ENCODE results near the gene NFATC1.
A peak's percentile ranks its signal among the peaks of the same experiment; 100 is the strongest.

The NFATC1 gene

DNA sequence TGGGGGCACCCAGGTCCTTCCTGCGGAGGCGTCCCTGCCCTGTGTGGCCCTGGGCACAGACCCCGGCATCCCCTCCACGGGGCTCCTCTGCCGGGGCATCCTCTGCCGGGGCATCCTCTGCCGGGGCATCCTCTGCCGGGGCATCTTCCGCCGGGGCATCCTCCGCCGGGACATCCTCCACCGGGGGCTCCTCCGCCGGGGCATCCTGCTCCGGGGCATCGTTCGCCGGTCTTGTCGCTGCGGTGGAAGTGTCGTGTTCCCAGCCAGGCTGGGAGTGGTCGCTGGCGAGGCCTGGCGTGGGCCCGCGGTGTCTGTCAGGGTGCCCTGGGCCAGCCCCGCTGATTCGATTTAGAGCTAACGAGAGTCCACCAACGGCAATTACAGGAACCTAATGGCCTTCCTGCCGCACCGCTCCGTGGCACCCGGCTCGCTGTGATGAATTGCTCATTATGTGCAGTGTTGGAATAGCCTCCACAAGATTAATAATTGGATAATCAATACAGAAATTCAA lies 115.1 kb downstream of the NFATC1 start:
- DNase-seq, result peak; percentile 7

DNA sequence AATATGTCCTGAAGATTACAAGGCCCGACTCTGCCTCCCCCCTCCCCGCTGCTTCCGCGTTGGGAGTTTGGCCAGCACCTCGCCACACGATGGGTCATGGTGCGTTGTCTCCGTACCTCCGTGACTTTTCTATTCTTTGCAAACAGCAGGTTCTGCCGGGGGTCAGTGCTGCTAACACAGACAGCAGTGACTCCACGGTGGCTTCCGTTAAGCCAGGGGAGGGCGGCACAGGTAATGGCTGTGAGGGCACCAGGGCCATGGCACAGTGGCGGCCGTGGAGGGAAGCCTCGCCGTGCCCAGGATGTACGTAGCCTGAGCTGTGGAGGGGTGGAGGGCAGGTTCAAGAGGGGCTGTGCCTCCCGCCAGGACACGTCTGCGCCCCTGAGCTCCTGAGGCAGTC lies 115.5 kb downstream of the NFATC1 start:
- DNase-seq, result no peak

DNA sequence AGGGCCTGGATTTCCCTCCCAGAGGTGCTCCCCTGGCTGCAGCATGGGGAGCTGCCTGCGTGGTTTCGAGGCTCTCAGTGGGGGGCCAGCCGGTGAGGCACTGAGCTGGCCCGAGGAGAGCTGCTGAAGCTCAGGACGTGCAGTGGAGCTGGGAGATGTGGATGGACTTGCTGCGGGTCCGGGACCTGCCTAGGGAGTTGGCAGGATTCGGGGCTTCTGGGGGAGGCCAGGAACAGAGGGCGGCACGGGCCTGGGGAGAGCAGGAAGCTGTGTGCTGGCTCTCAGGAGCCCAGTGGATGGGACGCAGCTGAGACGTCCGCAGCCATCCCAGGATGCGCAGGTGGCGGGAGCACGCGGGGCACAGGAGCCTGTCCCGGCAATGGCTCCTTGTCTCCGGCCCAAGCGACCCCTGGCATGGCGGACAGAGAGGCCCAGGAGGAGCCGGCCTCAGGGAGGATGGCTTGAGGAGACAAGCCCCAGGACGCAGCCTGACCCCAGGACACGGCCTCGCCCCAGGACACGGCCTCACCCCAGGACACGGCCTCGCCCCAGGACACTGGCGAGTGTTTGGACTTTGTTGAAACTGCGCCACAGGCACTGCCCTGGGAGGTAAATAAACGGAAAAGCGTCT lies 116.1 kb downstream of the NFATC1 start:
- peak; percentile 19 for DNase-seq

DNA sequence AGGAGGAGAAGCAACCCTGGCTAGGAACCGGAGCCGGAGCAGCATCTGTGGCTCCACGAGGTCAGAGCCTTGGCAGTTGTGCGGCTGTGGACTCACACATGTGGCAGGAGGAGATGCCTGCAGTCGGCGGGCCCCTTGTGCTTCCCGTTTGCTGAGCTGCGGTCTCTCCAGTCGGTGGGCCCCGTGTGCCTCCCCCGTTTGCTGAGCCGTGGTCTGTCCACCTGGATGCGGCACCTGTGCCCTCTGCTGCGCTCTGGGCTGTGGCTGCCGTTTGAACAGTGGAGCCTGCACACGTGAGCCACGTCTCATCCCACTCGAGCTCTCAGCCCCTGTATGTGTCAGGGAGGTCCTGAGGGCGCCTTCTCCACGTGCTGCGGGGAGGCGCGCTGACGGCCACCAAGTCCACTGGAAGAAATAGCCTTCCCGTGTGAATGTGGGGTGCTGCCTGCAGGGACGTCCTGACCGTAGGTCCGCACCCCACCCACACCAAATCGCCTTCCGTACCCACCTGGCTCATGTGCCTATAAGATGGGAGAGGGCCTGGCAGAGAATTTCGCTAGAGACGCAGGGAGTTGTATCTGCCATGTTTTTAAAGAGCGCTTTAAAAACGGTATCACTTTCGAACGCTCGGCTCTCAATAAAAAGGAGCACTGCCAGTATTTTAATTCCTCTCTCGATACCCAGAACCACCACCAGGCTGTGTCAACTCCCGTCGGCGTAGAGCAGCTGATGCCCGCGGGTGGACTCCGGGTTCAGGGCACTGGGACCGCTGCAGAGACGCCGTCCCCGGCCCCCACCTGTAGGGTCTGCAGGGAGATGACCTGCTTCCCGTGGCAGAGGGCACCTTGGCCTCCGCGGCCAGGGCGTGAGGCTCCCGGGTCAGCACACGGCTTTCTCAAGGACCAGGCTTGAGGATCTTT lies 117.0 kb downstream of the NFATC1 start:
- DNase-seq, result peak; percentile 11

DNA sequence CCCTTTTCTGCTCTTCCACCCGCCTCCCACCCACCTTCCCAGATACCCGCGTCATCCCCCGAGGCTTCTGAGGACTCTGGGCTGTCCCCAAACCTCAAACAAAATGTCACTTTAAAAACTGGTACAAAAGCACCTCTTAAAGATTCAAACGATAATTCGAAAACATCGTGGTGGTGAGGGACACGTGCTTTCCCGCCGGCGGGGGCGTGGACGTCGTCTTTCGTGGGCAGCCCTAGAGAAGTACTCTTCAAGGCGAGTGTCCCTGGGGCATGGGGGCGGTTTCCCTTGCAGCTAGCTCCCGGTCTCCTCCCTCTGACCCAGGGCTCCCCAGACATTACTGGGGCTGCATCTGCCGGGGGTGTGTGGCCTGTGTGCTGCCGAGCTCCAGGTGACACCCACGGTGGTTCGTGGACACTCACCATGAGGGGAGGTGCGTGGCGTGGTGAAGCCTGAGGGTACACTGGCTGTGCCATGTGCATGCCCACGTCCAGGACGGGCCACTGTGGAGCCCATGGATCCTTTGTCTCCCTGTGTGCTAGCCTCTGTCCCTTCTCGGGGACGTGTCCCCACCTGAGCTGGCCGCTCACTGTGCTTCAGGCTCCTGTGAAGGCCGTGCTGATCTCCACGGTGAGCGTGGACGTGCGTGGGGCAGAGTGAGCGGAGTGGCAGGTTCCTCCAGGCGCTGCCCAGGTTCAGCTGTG lies 117.8 kb downstream of the NFATC1 start:
- DNase-seq, result peak; percentile 16

DNA sequence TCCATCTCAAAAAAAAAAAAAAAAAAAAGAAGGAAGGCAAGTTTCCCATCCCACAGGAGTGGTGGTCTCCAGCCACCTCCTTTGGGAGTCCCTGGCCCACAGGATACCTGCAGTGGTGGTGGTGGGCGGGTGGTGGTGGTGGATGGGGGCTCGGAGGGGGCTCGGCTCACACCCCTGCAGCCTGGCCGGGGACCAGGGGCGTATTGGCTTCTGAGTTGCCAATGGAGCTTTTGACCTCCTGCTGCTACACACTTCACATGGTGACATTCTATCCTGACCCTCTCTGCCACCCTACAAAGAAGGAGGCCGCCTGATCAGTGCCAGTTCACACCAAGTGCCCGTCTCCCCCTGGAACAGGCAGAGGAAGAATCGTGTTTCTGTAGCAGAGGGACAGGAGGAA lies 119.6 kb downstream of the NFATC1 start:
- DNase-seq, result peak; percentile 18

DNA sequence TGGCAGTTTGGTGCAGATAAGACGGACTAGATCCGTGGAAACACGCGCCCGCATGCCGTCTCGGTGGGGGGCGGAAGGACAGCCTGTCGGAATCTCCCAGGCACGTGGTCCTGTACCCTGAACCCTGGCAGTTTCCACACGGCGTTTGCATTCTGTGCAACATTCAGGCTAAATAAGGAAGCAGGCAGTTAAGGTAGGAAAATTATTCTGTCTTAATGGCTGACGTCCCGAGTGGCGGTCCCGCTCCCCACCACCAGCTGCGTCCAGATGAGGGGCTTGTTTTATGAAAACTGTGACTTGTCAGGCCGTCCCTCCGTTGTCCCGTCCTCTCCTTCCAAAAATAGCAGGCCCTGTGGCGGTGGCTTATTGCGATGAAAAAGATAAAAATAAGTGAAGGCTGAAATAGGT lies 120.2 kb downstream of the NFATC1 start:
- DNase-seq, result peak; percentile 29

DNA sequence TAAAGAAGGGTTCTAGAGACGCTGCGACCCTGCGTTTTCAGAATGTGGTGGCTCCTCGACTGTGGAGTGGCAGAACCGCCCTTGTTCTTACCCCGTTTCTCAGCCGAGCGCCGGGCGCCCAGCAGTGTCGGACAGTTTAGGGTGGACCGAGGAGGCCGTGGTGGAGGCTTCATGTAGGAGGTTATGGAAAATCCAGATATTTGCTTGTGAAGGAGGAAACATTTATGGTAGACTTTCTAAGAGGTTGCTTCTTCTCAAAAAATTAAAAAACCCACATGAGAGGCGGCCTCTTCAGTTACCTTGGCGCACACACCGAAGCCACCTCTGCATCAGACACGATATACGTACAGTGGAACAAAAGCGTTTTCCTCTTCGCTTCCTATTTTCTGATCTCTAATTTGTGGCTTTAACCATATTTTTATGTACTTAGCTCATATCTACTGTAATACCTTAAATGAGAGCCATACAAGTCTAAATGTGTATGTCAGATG lies 120.8 kb downstream of the NFATC1 start:
- peak; percentile 24 for DNase-seq

DNA sequence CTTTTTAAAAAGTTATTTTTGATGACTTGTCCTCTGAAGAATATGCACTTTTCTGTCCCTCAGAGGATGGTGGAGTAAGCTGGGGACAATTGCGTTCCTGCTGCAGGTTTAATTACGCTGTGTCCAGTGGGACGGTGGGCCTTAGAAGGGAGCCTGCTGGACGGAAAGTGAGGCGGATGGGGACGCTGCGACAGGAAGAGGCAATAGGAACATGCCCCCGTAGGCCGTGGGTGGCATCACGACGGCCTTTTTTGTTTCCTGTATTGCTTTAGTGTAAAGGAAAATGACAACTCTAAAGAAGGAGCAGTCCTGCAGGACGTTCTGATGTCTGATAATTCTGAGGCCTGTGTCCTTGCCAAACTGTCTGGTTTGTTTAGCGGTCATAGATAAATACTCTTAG lies 121.6 kb downstream of the NFATC1 start:
- peak; percentile 12 for DNase-seq

DNA sequence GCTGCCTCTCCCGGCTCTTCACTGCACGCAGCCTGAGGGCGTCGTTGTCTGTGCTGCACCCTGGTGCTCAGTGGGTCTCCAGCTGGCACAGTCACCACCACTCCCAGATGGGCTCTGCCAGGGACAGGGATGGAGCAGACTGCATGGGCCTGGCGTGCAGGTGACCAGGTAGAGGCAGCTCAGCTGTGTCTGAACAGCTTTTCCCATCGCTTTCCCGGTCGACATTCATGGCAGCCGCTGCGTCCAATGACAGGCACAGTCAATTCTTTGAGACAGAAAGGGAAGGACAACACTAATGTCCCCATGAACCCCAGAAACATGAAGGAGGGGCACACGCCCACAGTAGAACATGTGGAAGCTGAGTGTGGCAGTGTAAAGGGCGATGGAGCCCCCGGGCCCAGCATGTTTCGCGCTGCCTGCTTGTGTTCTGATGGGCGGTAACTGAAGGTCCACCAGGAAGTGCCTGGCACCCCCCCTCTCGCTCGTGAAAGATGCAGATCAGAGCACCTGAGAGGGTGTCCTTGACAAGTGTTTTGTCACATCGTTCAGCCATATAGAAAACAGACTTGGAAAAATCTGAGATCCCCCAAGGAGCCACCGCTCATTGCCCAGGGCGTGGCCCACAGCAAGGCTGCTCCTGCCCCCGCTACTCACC lies 122.4 kb downstream of the NFATC1 start:
- peak; percentile 17 for DNase-seq

DNA sequence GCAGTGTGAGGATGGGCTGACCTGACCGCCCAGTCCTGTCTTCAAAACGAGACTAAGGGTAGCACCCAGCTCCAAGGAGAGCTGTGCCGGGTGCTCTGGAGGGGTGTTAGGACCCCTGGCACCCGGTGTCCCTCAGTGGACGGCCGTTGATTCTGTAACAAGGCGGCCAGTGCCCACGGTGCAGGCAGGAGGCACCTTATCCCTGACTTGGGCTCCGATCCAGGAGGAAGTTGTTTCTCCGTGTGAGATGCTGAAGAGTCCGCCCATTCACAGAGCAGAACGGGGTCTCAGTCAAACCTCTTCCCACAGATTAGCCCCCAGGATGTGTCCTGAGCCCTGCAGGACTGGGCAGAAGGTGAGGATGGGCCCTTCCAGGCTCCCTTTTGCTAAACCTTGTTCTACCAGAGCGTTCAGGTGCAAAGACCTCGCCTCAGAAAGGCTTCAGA lies 123.0 kb downstream of the NFATC1 start:
- peak; percentile 20 for DNase-seq

DNA sequence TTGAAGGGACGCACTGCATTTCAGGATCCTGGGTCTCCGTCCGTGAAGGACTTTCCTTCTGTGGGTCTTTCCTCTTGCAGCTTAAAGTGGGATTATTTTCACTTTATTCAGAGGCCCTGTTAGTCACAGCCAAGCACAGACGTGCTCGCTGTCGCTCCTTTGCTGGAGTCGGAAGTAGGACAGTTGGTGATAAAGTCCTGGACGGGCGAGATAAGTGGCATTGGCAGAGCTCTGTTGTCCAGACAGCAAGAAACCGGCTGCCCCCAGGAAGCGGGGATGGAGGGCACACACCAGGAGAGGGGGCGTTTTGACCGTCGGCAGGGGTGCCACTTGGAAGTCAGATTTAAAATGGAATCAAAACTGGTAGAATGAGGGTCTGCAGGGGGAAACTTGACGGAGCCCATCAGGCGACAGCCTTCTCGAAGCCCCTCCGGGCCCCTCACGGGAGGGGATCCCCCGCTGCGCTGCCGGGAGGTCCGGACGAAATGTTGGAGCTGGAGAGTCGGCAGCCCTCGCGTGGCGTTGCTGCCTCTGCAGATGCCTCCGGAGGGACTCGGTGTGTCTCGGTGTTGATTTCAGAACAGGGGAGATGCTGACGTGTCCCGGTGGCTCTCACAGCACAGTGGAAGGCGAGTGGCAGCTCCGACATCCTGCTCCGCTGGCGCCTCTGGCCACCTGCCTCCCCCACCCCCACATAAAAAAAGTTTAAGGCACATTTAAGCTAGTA lies 124.2 kb downstream of the NFATC1 start:
- peak; percentile 44 for DNase-seq

DNA sequence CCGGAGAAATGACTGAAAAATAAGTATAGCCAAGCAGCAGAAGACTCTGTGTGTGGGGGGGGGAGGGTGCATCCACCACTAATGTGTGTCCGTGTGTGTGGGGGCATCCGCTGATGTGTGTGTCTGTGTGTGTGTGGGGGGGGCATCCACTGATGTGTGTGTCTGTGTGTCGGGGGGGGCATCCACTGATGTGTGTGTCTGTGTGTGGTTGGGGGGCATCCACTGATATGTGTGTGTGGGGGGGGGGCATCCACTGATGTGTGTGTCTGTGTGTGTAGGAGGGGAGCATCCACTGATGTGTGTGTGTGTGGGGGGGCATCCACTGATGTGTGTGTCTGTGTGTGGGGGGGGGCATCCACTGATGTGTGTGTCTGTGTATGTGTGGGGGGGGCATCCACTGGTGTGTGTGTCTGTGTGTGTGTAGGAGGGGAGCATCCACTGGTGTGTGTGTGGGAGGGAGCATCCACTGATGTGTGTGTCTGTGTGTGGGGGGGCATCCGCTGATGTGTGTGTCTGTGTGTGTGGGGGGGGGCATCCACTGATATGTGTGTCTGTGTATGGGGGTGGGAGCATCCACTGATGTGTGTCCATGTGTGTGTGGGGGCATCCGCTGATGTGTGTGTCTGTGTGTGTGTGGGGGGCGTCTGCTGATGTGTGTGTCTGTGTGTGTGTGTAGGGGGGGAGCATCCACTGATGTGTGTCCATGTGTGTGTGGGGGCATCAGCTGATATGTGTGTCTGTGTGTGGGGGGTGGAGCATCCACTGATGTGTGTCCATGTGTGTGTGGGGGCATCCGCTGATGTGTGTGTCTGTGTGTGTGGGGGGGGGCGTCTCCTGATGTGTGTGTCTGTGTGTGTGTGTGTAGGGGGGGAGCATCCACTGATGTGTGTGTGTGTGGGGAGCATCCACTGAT lies 125.0 kb downstream of the NFATC1 start:
- no peak for DNase-seq

DNA sequence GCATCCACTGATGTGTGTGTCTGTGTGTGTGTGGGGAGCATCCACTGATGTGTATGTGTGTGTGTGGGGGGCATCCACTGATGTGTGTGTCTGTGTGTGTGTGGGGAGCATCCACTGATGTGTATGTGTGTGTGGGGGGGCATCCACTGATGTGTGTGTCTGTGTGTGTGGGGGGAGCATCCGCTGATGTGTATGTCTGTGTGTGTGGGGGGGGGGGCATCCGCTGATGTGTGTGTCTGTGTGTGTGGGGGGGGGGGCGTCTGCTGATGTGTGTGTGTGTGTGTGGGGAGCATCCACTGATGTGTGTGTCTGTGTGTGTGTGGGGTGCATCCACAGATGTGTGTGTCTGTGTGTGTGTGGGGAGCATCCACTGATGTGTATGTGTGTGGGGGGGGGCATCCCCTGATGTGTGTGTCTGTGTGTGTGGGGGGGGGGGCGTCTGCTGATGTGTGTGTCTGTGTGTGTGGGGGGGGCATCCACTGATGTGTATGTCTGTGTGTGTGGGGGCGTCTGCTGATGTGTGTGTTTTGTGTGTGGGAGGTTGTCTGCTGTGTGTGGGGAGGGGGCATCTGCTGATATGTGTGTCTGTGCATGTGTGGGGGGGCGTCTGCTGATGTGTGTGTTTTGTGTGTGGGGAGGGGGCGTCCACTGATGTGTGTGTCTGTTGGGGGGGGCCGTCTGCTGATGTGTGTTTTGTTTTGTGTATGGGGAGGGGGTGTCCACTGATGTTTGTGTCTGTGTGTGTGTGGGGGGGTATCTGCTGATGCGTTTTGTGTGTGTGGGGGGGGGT lies 125.9 kb downstream of the NFATC1 start:
- DNase-seq, result peak; percentile 13

DNA sequence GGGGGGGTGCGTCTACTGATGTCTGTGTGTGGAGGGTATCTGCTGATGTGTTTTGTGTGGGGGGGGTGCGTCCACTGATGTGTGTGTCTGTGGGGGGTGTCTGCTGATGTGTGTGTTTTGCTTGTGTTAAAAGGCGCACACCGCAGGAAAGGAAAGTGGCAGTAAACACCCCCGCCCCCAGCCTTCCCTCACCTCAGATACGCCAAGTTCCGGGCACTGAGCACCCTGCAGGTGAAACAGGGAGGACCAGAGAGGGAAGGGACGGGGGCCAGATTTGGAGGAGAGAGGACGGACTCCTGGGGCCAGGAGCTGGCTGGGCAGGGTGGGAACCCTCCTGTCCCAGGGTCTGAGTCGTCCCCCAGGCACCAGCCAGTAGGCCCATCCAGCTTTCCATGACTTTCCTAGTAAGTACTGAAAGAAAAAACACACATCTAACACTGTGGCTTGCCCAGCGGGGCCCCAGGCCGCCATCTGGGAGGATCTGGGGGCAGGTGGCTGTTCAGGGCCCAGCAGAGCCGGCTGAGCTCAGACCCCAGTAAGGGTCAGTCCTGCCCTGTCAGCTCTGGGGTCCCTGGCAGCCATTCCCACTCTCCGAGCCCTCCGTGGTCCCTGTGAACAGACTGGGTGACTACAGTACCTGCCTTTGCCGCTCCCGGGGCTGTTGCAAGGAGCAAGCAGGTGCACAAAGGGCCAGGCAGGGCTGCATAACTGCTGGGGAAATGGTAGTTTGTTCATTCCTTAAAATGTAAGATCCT lies 126.9 kb downstream of the NFATC1 start:
- DNase-seq, result peak; percentile 14

DNA sequence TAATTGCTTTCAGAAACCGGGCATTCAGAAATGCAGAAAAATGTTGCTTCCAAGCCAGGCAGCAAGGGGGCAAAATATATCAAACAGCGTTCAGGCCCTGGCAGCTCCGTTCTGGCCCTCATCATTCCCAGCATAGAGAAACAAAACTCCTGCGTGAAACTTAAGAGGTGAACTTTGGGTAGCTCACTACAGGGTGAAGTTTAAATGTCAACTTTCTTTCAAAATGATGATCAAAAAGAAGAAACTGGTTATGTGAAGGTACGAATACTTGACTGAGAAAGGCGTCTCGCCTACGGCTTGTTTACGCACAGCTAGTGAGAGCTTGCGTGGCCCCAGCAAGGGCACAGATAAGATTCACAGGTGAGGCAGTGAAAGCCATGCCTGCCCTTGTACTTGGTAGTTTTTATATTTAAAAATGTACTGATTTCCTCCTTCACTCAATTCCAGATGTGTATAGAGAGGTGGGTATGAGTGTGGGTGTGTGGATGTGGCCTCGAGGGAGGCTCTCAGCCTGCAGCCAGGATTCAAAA lies 127.5 kb downstream of the NFATC1 start:
- no peak for DNase-seq

DNA sequence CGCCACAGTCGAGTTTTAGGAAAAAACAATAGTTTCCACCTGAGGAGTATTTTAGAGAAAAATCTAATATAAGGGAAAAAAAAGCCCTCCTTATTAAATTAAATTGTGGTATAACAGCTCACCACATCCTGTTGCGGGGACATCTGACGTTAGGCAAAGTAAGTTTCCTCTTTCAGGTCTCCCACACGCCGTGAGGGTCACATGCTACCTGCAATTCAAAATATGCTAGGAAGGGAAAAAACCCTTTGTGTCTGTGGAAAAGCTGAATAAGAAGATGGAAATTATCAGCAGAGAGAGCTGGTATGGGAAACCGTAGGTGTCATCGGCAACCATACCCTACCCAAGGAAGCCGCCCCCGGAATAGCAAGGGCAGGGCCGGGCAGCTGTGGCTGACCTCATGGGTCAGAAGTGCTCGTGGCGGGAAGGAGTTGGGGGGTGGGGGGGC lies 128.0 kb downstream of the NFATC1 start:
- DNase-seq, result peak; percentile 23

DNA sequence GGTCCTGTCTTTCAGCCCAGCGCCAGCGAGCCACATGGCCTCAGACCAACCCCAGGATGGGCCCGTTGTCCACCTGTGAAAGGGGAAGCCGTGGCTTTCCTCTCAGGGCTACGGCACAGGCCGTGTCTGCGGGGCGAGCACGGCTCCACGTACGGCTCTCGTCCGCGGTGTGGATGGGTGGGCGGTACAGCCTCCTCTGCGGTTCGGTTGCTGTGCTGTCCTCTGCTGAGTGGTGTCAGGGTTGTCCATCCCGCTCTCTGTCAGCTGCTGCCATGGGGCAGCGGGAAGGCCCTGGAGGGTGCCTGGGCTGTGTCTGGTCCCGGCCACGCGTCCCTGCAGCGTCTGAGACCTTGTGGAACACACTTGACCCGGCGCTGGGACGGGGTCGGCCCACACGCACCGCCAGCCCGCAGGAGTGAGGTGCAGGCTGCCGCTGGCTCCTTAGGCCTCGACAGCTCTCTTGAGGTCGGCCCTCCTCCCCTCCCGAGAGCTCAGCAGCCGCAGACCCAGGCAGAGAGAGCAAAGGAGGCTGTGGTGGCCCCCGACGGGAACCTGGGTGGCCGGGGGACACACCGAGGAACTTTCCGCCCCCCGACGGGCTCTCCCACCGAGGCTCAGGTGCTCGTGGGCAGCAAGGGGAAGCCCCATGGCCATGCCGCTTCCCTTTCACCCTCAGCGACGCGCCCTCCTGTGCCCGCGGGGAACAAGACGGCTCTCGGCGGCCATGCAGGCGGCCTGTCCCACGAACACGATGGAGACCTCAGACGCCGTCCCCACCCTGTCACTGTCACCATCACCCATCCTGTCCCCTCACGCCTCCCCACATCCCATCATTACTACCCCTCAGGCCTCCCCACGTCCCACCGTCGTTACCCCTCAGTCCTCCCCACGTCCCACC lies 128.7 kb downstream of the NFATC1 start:
- peak; percentile 22 for DNase-seq

All from right hindlimb (tissue), 1 donor.